NCI-H2029 treated with DMSO at 0.1 percent for 48 hours (cell line): ENCODE results near the gene ARL5C.

ENCODE experiments used
- DNase-seq: peaks from one replicate; lab custom pipeline; 2025; lab: John Stamatoyannopoulos, UW

Gene ARL5C

DNA sequence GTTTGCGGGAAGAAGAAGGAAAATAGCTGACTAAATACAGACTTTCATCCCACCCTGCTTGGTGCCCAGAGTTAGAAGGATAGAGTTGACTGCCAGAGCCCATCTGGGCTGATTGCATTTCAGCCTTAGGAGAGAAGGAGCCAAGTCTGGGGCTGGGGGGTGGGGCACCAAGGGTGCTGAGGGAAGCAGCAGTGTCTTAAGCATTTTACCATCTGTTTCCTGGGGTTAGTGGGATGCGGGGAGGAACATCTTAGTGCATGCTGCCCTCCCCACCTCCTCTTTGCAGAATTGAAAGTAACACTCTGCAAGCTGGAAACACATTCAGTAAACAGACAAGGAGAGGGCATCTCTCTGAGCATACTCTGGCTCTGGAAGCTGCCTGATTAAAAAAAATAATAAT, 1.5 kb upstream of the ARL5C start:
- DNase-seq: no peak

DNA sequence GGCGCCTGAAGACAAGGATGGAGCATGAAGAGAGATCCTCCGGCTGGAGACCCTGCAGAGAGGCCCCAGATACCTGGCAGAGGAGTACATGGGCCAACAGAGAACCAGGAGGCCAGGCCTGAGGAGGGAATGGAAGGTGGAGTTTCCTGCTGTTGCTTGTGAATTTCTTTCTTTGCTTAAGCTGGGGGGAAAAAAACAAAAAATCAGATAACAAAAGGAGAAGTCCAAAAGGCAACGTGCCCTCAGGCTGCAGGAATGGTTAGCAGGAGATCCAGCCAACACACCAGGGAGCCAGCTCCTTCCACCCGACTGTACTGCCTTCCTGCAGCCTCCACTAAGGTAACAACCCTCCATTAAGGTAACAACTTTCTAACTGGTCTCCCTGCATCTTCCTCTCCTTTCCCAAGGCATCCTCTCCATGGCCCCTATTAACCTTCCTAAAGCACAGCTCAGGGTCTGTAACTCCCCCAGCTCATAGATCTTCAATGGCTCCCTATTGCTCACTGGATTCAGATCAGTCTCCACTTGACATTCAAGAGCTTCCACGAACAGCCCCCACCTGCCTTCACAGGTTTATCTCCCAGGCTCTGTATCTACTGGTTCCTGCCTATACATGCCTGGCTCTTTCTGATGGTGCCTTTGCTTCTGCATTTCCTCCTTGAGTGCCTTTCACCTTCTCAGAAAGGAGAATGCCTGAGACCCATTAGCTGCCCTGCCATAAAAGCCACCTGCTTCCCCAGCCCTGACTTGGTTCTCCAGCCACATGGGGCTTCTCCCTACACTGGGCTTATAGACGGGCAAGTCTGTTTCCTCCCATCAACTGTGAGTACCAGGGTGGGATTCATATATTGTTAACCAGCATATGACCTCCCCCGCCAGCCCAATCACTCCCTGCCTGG, 725 bp upstream of the ARL5C start:
- no peak for DNase-seq

DNA sequence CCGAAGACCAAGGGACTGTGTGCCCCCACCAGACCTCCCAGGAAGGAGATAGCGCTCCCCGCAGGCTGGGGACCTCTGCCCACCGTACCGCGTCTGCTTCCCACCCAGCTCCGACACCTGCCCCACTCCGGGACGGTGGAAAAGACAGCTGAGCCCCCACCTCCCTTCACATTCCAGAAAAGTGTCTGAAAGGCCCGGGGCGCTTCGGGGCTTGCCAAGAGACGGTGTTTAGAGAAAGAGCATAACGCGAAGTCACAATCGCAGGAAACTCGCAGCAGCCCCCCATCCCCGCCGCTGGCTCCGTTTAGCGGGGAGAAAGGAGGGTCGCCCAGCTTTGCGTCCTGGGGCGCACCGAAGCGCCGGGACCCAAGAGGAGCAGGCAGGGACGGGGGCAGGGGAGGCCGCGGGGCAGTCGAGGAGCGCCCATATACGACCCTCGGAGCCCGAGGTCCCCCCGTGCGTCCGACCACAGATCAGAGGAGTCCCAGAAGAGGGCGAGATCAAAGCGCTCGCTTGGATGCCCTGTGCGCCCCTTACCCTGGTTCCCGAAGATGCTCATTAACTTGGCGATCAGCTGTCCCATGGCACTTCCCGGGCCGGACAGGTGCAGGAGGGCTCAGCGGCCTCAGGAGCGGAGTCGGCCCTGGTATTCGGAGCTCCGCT, 652 bp downstream of the ARL5C start:
- DNase-seq: no peak

DNA sequence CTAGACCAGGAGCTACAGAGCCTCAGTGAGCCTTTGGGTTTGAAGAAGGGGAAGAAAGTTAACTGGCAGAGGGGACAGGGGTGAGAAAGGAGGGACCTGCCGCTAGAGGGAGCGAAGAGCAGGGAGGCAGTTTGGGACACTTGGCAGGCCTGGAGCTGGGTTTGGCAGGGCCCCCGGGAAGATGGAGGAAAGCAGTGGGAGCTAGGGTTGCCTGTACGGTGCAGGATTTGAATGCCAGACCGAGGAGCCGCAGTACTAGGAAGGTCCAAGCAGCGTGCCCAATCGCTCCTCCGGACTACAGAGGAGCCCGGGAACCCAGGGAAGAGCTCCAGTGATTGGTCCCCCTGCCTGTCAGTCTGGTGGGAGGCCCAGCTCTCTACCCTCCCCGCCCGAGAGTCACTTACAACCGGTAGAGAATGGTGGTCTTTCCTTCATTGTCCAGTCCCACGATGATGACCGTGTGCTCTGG, 1.3 kb downstream of the ARL5C start:
- peak; percentile 42 for DNase-seq

DNA sequence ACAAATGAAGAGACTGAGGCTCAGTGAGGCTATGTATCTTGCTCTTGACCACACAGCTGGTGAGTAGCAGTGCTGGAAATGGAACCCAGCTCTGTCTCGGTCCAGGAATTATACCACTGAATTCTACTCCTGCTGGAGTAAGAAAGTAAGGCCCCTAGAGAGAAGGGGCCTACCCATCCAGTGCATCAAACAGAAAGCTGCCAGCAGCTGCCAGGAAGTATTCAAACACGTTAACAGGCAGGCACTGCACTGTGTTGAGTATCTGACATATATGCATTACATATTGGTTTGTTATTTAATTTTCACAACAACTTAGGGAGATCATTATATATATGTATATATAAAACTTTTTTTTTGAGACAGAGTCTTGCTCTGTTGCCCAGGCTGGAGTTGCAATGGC, 4.0 kb downstream of the ARL5C start:
- no peak for DNase-seq

DNA sequence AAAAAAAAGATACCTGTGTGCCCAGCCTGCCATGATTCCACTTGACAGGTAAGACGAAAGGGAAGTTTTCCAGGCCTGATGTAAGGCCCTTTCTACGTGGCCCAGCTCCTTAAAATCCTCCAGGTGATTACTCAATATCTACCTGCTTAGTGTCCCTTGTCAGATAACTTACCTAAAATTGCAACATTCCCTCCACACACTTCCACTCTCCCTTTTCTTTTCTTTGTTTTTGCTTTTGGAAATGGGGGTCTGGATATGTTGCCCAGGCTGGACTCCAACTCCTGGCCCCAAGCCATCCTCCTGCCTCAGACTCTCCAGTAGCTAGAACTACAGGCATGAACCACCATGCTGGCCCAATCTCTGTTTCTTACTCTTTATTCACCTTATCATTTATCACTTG, 7.3 kb downstream of the ARL5C start:
- no peak for DNase-seq

DNA sequence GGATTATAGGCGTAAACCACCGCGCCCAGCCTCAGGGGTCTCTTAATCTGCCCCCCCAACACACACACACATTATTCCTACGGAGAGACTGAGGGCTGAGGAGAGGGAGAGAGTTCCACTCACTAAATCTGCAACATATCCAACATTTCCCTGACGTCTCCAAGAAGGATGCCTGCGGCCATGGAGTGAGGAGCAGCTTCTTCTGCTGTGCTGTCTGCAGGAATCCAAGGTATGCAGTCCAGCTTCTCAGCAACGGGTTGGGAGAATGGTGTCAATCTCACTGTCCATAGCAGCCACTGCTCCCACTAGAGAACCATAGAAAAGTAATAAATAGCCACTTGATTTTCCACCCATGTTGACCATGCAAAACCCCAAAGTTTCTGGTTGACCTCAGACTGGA, 9.5 kb downstream of the ARL5C start:
- DNase-seq: no peak

DNA sequence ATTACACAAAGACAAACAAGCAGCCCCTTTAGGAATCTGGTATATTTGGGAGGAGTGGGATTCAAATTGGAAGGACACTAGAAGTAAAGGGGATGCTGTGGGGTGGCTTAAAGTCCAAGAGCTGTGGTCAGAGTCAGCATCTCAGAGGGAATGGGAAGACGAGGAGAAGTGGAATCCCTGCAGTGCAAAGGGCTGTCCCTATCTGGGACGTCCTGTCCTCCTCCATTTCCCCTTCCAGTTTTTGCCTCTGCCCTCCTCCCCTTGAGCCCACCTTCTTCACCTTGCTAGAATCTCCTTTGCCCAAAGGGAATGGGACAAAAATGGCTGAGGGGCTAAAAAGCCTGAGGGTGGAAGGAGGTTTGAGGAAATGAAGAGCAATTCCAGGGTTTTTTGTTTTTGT, 10.3 kb downstream of the ARL5C start:
- DNase-seq: no peak

DNA sequence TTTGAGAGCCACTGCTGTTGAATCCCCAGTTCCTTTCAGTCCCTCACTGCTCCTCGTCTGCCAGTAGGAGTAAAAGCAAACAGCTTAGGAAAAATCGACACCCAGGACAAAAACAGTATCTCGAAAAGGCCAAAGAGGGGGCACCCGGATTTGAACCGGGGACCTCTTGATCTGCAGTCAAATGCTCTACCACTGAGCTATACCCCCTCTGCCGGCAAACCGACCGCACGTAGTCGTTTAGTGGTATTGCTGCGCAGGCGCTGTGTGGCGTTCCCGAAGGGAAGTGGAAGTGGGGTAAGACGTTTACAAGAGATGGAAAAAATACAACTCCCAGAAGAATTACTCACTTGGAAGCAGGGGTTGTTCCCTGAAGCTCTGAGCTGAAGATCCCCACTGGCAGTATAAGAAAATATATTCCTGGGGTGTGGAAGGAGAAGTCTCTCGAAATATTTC, 12.3 kb downstream of the ARL5C start:
- peak; percentile 53 for DNase-seq

DNA sequence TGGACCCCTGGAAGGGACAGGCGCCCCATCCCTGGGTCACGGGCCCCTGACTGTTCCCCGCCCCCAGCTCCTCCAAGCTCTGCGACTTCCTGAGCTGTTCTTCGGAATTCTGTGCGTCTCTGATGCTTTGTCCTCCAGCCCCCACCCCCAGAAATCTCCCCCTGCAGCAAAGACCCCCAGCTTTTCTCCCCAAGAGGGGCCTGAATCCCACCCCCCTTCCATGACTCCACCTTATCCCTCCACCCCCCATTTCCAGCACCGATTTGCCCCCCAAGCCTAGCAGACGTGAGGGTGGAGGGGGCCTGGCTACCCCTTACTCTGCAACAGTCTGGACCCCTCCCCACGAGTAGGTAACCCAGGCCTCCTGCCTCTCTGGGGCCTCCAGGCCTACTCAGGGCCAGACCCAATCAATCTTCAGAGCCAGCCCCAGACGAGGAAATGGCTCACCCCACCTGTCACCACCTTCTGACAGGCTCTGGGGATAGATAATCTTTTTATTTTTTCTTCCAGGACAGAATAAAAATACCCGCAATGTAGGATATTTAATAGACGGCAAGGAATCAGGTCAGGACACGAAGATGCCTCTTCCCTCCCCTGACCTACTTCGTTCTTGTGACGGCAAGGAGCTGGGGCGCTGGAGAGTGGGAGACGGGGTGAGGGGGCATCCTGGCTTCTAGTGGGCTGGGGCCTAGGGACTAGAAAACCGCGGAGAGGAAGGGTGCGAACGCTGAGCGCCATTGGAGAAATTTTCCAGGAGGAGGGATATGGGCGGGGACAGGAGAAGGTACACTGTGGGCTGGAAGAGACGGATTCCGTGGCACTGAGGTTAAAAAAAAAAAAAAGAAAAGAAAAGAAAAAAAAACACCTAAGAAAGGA, 13.8 kb downstream of the ARL5C start:
- peak; percentile 64 for DNase-seq

DNA sequence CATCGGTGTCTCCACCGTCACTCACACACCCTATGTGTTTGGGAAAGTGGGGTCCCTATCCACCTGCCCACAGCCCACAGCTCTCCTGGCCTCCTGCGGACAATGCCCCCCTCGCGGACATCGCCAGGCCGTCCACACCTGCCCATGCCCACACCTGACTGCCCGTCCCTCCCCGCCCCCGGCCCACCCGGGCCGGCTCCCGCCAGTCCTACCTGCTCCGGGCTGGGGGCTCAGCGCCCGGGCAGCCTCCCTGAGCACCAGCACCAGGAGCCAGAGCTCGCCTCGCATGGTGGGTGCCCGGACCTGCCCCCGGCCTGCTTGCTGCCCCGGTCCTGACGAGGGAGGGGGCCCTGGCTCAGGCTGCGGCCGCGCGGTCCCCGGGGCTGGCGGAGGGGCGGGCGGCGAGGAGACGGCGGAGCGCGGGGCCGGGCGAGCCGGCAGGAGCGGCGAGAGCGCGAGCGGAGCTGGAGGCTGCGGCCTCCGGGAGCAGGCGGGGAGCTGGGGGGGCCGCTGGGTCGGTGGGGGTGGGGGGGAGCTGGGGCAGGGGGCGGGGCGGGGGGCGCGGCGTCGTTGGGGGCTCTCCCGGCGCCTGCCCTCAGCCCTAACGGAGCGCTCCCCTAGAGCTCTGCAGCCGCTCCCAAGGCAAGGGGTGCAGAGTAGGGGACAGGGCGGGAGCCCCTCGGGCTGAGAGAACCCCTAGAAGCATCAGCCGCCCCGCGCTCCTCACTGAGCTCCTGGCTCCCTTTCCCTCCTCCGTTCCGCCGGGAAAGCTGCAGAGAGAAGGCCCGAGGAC, 14.6 kb downstream of the ARL5C start, which contains the start of gene PLXDC1:
TSS of gene PLXDC1 (minus strand) at position 488 of the 793 bp plus-strand sequence. CDS start at position 288, 200 bp downstream.
- no peak for DNase-seq

DNA sequence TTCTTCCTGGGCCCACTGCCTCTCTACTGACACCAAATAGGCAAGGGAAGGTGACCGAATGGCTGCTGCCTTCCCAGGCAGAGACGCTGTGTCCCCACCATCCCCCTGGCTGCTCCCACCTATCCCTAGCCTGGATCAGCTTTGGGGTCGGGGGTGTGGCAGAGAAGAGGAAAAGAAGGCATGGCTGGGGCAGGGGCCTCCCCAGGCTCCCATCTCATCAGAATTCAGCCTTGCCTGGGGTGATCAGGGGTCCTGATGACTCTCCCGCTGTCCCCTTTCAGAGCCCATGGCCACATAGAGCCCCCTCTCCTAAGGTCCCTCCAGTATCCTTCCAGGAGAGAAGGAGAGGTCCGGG, 15.2 kb downstream of the ARL5C start:
- no peak for DNase-seq

DNA sequence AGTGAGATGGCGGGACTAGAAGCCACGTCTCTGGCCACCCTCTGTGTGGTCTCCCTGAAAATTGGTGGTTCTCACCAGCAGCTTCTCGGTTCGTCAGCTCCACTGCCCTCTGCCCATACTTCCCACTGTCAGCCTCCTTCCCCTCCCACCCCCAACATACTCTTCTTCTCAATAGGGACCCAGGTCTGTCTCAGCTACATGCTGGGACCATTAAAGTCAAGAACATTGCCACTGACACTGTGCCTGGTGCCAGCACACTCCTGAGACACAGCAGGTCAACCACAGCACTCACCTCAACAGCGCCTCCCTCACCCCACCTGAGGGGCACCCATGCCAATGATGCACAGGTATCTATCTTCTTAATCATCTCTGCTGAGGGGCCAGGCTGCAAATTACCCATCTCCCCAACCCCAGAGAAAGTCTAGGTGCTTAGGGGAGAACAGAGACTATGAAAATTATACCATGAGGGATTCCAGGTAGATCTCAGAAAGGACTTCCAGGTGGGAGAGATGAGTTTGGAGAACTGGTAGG, 15.8 kb downstream of the ARL5C start:
- DNase-seq: no peak

DNA sequence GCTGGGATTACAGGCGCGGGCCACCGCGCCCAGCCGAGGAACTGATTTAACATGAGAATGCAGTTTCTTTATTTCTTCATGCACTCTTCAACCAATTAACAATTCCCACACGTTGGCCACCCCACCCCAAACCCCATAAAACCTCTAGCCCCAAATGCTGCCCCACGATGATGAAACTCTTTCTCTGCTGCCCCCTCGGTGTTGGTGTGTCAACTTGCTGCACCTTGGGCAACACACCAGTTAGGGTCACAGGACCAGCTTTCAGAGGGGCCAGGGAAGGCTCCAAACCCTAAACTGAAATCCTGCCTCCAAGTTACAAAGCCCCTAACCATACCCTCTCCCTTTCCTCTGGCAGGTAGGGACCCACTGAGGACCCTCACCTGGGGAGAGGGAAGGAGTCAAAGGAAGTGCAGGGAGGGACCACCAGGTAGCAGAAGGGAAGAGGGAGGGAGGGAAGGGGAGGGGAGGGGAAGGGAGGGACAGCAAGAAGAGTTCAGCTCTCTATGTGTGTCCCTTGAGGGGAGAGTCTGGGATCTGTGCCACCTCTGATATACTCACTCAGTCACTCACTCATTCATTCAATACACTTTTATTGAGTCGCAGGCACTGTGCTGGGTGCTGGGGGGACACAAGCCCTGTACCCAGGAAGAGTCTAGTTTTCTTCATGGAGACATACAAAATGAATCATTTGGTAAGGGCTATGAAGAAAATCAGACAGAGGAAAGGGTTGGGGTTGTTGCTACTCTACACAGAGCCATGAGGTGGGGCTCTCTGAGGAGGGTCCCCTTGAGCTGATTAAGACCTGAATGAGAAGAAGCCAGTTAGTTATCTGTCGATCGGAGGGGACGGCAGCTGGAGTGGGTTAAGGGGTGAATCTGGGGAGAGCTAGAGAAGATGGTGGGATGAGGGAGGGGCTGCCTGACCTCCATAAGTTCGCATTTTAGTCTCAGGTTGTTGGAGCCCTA, 18.5 kb downstream of the ARL5C start:
- DNase-seq: no peak

DNA sequence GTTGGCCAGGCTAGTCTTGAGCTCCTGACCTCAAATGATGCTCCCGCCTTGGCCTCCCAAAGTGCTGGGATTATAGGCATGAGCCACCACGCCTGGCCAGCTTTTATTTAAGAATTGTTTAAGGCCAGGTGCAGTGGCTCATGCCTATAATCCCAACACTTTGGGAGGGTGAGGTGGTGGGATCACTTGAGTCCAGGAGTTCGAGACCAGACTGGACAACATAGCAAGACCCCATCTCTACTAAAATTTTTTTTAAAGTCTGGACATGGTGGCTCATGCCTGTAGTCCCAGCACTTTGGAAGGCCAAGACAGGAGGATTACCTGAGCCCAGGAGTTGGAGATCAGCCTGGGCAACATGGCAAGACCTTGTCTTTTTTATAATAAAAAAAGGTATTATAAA, 19.7 kb downstream of the ARL5C start:
- no peak for DNase-seq

DNA sequence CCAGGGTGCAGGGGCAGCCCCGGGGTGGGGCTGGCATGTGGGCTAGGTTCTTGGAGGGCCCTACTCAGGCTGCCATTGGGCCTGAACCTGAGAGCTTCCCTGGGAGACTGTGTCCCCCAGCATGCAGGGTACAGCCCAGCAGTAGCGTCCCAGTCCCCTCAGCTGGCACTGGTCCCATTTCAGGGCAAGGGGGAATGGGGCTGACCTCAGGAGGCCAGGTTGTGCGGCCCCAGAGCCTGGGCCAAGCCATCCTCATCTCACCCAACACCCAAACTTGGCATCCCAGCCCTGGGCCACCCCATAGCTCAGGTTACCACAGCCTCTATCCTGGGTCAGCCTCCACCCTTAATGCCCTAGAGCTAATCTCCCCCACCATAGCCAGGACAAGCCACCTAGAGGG, 20.8 kb downstream of the ARL5C start:
- no peak for DNase-seq

DNA sequence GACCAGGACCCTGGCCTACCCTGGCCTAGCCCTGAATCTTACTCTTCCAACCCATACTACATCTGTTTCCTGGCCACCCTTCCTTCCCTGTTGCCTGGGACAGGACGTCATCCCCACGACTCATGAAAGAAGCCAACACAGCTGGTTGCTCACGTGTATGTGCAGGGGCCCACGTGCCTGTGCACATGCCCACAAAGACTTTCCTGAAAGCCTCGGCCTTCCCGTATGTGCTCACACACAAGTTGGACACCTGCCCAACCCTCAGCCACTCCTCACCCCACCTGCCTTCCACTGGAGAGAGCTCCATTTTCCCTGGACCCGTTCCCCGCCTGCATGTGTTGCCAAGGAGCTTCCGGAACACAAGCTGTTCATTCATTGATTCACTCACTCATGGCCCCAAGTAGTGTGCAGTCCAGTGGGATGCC, 21.5 kb downstream of the ARL5C start:
- peak; percentile 88 for DNase-seq

DNA sequence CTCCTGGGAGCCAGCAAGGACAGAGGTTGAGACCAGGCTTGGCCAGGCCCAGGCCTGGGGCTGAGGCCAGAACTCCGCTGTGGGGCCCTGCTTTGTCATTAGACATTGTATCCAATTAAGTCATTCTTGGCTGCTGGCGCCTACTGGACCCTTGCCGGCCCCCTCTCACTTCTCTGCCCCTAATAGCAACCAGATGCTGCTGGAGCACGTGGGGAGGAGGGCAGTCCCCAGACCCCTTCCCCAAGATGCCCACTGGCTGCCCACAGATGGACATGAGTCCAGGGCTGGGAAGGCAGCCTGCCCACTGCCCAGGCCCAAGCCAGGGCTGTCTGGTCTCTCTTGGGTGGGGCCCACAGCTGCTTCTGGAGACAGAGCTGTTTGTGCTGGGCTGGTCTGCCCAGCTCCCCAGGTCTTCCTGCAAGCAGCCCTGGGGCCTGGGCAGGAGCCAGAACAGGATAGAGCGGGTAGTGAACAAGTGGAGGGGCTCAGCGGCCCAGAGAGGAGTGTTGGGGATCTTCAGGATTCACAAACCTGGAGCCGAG, 22.3 kb downstream of the ARL5C start:
- DNase-seq: no peak

DNA sequence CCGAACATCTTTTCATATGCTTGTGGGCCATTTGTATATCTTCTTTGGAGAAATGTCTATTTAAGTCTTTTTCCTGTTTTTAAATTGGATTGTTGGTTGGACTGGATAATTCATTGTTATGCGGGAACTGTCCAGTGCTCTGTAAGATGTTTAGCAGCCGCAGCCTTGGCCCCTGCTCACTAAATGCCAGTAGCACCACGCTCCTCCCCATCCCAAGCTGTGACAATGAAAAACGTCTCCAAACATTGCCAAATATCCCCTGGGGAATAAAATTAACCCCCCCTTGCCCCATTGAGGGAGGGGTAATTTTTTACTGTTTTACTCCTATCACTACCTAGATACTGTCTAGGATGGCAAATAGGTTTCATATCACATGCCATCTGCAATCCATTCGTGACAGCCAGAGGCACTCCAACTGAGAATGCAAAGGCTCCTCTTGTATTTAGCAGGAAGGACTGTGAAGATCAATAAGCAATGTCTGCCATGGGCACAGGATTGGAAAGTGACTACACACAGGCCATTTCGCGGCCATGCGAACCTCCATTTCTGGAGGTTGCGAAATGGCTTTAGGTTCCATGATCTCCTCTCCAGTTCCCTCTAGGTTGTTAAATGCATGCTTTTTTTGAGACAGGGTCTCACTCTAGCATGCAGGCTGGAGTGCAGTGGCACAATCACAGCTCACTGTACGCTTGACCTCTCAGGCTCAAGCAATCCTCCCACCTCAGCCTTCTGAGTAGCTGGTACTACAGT, 23.9 kb downstream of the ARL5C start:
- no peak for DNase-seq
